GM13976 (cell line): Measurements from ENCODE around the gene KDM4C.

Source experiments
- DNase-seq: peaks from one replicate; pipeline ENCODE4 v3.0.0; 2012; ENCODE audit warnings: low spot score
- in situ Hi-C: fragments of 300-500 bp; cut with MboI; formaldehyde crosslinking; loops from one replicate; pipeline ENCODE4 v1.12.0; 2022; ENCODE audit warnings: low sequenced_read_pairs, mixed read lengths, inconsistent platforms; ENCODE audit not compliant: unreplicated experiment
- TF ChIP-seq, protein P1 (sequence below): IDR thresholded peaks from 2 replicates; pipeline ENCODE4 v1.5.1; 2012; ENCODE audit warnings: borderline replicate concordance, mild to moderate bottlenecking; ENCODE audit not compliant: insufficient read depth; ENCODE audit errors: extremely low read depth, missing control alignments, control extremely low read depth

KDM4C gene

GRCh38 chr9:7089406-7090193, 331.8 kb downstream of the KDM4C start:
- no peak for DNase-seq
- TF ChIP-seq, protein P1, sequence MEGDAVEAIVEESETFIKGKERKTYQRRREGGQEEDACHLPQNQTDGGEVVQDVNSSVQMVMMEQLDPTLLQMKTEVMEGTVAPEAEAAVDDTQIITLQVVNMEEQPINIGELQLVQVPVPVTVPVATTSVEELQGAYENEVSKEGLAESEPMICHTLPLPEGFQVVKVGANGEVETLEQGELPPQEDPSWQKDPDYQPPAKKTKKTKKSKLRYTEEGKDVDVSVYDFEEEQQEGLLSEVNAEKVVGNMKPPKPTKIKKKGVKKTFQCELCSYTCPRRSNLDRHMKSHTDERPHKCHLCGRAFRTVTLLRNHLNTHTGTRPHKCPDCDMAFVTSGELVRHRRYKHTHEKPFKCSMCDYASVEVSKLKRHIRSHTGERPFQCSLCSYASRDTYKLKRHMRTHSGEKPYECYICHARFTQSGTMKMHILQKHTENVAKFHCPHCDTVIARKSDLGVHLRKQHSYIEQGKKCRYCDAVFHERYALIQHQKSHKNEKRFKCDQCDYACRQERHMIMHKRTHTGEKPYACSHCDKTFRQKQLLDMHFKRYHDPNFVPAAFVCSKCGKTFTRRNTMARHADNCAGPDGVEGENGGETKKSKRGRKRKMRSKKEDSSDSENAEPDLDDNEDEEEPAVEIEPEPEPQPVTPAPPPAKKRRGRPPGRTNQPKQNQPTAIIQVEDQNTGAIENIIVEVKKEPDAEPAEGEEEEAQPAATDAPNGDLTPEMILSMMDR = no peak
- in situ Hi-C loops = no loop called here

DNA sequence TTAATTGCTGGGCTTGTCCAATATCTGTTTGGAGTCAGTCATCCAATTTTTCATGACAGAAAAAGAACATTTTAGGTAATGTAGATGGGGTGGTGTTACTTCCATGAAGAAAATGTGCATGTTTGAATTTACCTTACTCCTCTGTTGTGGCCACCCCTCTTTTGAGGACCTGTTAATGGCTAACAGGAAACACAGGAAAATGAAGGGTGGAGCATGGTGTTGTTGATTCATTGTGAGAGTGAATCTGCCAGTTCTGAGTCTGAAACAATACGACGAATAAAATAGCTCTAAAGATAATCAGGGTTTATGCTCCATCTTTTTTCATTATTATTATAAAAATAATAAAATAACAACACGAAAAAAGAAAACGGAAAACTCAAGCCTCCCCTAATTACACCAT, 335.3 kb downstream of the KDM4C start:
- in situ Hi-C loops = no loop called here
- TF ChIP-seq, protein P1 = no peak
- DNase-seq = no peak

DNA sequence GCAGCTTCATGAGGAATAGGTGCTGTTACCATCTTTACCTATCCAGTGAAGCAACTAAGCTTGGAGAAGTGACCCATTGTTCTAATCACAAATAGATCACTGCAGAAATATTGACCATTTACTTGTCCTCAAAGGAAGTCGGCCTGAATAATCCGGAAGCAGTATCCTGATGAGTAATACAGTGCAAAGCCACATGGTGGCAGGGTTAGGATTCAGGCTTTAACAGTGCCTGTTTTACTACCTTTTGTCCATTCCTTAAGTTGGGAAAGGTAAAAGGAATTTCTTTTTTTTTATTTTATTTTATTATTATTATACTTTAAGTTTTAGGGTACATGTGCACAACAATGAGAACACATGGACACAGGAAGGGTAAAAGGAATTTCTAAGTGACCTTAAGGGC, 336.3 kb downstream of the KDM4C start:
- in situ Hi-C loops = no loop called here
- TF ChIP-seq, protein P1 = no peak
- DNase-seq = no peak

GRCh38 chr9:7094576-7094975, 336.8 kb downstream of the KDM4C start:
- no peak for DNase-seq
- TF ChIP-seq, protein P1 = no peak
- in situ Hi-C loops = no loop called here

GRCh38 chr9:7095058-7095457, 337.3 kb downstream of the KDM4C start:
- in situ Hi-C loops = no loop called here
- TF ChIP-seq, protein P1 = no peak
- peak; percentile 4 for DNase-seq

DNA sequence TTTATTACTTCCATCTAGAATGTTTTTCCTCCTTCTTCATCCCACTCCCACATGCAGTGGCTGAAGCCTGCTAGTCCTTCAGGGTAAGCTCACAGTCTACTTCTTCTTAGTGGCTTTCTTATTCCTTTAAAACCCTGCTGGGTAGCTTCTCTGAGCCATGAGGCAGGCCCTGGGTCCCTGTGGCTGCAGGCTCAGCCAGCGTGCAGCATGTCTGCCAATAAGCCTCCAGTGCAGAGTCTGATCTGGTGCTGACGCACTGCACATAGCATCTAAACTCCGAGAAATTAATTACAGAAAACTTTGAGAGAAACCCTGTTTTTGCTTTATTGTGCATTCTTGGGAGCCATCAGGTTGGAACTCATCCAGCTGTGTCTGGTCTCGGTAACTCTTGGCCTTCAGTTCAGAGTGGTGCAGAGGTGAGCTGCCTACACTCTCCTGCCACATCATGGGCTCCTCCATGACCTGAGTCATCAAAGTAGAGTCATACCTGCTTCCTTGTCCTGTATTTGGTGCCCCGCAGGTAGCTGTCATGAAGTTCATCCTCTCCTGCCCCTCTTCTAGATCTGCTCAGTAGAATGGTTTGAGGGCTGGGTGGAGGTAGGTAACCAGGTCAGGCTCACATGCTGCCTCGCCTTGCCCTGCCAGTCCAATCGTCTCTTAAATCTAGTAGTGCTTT, 339.4 kb downstream of the KDM4C start:
- in situ Hi-C loops = no loop called here
- TF ChIP-seq, protein P1 = no peak
- DNase-seq = no peak
